IPS-NIHi11 (cell line): ENCODE data around the gene MTA1.

Experiments
- DNase-seq: peaks from one replicate; pipeline ENCODE4 v3.0.0; 2012; ENCODE audit warnings: mixed read lengths, low spot score

MTA1 gene

DNA sequence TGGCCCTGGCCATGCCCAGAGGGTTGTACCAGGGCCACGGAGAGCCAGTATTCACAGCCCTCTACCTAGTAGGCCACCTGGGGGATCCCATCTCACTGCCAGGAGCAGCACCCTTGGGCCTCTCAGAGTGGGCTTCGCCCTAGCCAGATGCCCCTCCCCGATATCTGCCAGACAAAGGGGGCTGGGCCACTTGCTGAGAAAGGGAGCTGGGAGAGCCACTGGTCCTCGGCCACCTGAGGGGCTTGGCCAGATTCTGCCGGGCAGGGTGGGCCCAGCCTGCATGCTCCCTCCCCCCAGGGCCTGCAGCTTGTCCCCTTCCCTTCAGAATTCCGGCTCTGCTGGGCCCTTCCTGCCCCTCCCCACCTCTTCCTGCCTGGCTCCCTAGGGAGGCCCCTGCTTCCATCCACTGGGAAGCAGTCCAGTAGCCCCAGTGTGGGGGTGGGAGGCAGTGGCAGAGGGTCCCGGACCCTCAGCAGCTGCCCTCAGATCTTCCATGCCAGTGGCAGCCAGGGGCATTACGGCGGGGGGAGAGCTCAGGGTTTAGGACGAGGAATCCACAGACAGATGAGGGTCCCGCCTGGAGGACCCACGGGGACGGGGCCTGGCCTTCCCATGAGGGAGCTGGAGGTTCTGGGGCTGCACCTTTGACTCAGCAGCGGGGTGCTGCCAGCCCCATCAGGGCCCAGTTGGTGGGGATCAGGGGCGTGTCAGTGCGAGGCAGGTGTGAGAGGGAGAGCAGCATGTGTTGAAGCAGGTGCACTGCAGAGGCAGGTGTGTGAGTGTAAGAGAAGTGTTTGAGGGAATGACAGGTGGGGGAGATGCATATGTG is 57.4 kb downstream of the MTA1 start:
- no peak for DNase-seq

DNA sequence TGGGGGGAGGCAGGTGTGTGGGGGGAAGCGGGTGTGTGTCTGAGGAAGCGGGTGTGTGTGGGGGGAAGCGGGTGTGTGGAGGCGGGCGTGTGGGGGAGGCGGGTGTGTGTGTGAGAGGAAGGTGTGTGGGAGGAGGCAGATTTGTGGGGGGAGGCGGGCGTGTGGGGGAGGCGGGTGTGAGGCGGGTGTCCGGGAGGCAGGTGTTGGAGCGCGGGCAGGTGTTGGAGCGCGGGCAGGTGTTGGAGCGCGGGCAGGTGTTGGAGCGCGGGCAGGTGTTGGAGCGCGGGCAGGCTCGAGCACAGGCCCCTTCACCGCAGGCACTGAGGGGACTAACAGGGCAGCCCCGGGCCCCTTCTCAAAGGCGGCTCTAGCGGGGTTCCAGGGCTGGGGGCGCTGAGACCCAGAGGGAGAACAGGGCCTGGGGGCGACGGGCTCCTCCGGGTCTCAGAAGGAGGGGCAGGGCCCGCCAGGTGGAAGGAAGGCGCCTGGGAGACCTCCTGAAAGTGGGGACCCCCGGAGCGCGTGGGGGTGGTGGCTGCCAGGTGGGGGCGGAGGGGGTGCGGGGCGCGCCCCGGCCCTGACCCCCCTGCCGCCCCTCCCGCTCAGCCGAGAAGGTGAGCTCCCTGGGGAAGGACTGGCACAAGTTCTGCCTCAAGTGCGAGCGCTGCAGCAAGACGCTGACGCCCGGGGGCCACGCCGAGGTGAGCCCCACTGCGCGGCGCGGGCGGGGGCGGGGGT is 58.2 kb downstream of the MTA1 start:
- no peak for DNase-seq

DNA sequence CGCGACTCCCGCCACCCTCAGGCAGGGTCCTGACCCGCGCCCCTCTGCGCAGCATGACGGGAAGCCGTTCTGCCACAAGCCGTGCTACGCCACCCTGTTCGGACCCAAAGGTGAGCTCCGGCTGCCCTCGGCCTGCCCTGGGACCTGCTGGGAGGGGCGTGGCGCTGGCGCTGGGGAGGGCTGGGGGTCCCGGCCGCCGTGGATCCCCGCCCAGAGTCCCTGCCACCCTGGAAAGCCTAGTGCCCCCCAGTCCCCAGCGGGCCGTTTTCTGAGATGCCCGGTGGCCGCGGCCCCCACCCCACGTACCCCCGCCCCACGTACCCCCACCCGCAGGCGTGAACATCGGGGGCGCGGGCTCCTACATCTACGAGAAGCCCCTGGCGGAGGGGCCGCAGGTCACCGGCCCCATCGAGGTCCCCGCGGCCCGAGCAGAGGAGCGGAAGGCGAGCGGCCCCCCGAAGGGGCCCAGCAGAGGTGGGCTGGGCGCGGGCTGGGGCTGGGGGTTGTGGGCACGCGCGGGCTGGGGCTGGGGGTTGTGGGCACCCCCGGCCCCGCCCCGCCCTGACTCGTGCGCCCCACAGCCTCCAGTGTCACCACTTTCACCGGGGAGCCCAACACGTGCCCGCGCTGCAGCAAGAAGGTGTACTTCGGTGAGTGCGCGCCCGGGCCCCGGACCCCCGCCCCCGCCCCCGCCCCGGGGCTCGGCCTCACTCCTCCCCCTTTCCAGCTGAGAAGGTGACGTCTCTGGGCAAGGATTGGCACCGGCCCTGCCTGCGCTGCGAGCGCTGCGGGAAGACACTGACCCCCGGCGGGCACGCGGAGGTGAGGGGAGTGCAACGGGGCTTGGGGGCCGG is 59.0 kb downstream of the MTA1 start:
- no peak for DNase-seq

DNA sequence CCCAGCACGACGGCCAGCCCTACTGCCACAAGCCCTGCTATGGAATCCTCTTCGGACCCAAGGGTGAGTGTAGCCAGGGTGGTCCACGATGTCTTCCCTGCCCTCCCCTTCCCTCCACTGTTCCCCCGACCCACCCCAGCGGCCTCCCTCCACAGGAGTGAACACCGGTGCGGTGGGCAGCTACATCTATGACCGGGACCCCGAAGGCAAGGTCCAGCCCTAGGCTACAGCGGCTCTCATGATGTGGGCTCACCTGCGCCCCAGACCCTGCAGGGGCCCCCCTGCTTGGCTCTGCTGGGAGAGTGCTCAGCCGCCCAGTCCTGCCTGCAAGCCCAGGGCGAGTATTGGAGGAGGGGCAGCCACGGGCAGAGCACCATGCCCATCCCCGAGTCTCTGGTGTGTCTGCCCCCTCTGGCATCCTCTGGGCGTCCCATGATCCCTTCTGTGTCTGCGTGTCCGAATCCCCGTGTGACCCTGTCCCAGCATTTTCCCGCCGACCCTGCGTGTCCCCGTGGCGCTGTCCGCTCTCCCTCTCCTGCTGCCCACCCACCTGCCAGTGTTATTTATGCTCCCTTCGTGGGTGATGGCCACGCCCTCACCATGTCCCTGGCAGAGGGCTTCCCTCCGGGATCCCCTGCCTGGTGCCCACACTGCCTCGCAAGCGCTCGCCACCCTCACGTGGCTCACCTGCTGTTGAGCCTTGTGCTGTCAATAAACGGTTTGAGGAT is 60.0 kb downstream of the MTA1 start:
- no peak for DNase-seq

DNA sequence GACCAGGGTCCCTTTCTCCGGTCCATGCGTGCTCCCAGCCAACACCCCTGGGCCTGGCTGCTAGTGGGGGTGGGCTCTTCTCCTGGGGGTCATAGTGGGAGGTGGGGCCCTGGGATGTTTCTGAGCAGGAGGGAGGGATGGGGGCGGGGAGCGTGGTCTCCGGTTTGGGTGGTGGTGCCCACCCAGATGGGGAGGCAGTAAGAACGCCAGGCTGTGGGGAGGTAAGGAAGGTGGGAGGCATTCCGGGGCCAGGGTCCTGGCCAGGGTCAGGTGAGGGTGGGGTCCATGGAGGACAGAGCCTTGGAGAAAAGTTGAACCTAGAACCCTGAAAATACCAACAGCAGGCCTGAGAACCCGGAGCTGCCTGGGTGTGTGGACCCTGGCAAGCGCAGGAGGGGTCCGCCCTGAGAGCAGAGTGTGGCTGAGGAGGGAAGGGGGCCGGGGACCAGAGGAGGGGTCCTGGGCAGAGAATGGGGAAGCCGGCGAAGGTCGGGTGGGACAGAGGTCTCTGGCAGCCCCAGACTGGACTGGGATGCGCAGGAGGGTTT is 60.6 kb downstream of the MTA1 start:
- DNase-seq: no peak

DNA sequence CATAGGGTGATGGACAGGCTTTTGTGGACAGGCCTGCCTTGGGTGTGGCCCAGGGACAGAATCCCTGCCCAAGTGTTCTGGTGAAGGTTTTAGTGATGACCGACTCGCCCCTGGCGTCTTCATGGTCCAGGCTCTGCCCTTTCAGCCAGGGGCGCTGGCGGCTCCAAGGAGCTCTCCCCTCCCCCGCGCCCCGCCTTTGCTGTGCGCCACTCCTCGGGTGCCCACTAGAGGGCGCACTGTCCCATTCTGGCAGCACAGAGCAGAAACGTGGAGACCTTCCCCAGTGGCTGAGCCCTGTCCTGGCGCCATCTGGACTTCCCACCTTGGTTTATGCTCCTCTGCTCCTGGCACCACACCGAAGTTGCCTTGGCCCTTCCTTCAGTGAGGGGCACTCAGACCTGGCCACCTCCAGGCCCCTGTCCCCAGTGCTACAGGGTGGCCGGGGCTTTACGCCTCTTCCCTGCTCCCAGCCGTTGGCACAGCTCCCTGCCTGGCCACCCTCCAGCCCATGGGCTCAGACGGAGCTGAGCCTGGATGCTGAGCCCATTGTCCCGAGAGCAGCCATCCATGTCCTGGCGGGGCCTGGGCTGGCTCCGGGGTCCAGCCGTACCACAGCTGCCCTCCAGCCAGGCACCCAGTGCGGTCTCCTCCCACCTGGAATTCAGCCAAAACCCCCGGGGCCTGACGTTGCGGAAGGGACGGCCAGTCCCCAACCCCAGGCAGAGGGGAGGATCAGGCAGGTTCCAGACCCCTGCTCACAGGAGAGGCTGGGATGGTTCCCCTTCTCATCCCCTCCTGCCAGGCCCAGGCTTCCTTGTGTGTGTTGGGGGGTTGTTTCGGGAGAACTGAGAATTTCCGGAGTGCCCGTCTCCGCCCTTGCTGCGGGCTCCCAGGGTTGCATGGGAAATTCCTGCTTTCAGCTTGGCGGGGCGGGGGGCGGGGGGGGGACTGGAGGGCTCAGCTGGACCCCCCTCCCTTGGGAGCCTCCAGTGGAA is 61.5 kb downstream of the MTA1 start:
- DNase-seq: peak; percentile 87

DNA sequence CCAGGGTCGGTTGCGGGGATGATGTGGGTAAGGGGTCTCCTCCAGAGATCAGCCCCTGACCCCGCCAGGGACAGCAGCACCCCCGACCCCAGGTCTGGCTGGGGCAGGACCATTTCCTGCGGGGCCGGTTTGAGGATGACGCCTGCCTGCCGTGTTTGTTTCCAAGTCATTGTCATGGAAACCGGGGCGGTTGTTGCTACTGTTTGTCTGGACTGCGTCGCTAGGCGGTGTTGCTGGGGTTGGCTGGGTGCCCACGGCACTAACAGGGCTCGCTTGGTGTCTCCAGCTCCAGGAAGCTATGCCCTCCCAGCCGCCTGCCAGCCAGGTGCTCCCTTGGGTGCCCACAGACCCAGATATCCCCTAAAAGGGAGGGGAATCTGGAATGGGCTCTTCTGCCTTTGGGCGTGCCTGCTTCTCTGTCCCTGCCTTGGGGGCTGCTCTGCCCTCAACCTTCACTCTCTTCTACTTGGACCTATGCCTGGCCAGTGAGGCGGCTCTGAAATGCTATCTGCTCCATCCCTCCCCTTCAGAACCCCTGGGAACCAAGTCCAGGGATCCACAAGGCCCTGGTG is 62.3 kb downstream of the MTA1 start:
- peak; percentile 79 for DNase-seq

DNA sequence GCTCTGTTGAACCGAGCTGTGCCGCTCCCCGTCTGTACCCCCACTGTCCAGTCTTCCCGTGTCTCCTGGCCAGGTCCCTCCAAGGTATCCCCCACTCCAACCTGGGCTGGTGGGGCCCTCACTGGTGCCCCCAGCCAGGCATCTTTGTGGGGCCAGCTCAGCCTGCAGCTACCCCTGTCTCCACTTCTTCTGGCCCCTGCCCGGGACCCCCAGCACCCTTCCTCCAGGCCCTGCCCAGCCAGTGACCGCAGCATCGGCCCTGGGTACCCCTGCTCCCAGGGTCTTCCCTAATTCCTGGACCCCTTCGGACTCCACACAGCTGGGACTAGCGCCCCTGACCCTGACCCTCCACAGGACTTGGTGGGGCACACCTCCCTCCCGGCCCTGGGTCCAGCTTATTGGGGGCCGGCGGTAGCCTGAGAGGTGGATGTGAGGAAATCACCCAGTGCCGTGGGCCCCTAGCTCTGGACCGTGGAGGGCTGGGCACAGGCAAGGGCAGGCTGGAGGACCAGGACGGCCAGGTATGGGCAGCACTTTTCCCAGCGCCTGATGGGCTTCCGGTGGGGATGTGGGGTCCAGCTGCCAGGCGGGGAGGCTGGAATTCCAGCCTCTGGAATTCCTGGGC is 63.0 kb downstream of the MTA1 start:
- DNase-seq: no peak

DNA sequence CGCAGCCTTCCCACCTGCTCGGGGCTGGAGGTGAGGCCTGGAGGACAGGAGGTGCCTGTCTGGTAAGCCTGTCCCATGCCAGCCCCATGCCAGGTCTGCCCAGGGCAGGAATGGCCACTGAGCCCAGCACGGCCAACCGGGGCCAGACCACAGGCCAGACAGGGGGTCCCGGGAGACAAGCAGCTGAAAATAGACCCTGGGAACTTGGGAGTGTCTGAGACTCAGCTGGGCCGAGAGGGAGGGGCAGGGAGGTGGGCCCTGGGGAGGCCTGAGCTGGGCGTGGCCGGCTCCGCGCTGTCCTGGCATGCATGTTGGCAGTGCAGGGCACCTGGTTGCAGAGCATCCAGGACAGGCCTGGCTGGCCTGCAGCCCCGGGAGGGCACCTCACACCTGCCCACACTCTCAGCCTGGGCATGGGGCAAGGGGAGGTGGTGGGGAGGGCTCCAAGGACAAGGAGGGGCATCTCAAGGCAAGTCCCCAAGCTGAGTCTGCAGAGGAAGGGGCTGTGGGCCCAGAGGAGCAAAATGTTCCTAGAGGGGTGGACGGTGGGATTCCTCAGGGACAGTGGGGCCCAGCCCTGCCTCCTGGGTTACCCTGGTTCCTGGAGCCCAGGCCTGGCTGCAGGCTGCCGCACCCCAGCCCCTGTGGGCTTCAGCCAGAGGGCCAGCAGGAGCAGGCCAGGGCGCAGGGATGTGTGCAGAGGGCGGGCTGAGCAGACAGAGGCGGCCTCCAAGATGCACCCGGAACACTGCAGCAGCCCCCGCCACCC is 63.9 kb downstream of the MTA1 start:
- DNase-seq: no peak

DNA sequence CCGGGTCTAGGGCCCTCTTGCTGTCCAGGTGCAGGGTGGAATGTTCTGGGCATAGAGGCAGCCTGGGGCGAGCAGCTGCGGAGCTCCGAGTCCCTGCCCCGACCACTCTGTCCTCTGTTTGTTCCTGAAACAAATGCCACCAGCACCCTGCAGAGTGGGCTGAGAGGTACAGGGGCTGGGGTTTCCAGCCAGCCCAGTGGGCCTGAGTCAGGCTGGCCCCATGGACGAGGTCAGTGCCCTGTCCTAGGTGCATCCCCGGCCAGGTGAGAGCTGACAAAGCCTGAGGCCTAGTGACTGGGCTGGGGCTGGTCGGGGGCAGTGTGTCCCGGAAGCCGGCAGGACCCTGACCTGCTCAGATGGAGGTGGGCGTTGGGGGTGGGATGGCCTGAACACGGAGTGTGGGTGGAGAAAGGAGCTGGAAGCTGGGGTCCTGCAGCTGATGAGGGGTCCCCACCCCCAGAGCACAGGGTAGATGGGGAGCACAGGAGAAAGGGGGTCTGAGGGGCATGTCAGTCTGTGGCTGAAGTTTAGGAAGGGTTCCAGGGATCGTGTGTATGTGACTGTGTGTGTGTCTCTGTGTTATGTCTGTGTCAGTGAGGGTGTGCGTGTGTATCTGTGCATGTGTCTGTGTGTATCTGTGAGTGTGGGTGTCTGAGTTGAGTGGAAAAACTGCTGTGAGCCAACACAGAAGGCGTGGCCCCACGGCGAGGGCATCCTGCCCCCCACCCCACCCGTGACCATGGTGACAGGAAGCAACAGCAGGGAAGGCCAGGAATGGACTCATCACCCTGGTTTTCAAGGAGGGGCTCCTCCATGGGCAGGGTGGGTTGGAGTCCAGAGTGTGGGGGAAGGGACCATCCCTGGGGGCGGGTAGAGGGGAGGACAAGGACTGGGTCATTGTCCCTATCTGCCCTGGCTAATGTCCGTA is 64.7 kb downstream of the MTA1 start:
- DNase-seq: no peak

DNA sequence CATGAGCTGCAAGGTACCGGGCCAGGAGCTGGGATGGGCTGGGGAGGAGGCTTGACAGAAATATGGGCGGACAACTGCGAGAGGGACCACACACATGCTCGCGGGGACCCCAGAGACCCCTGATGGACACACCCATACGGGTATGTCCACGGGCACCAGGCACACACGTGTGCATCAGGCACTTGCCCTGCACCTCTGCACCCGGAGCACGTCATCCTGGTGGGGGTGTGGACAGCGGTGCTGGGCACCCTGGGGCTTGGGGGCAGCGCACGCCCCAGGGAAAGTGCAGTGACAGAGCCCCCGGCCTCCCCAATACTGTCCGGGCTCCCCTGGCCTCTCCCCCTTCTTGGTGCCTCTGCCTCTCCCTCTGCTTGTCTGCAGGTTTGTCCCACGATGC is 65.4 kb downstream of the MTA1 start:
- DNase-seq: no peak

DNA sequence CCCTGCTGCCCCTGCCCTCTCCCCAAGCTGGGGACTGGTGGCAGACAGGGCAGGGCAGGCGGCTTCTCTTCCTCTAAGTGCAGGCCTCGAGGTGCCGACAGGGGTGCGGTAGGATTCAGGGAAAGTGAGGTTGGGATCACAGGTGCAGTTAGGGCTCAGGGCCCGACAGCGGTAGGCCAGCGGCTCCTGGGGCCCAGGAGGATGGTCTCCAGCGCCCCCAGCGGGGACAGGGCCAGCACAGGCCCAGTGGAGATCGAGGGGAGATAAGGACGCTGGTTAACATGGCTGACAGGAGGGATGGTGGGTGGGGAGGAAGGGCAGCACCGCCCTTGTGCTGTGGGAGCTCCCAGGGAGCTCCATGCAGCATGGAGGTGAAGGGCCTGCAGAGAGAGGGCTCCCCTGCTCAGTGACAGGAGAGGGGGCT is 66.1 kb downstream of the MTA1 start:
- DNase-seq: peak; percentile 70

DNA sequence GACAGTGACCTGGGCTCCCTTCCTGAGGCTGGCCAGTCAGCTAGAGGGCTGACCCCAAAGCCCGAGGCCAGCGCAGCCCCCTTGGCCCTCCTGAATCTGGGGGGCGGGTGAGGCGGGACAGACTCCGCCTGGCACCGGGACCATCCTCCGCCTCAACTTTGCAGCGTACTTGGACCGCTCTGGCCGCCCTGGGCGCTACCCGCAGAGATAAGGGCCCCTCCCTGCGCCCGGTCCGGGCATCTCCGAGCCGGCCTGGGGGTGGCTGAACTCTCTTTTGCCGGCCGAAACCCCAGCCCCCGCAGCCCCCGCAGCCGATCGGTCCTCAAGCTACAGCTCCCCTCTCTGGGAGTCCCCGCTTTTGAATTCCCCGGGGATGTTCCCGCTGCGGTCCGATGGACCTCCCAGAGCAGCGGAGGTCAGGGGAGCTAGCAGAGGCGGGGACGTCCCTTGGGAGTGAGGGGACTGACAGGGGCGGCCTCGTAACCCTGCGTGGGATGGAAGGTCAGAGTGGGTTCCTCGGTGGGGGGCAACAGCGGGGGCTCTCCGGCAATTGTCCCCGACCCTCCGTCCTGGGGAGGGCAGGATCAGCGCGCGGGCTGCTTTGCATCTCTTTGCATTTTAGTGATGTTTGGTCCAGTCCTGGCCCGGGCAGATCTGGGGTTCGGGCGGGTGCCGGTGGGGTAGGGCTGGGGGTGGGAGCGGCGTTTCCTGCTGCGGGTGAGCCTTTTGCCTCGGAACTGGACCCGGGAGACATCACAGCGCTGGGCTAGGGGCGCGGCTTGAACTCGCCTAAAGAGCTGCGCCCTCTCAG is 66.7 kb downstream of the MTA1 start, which contains the start of gene CRIP1:
CRIP1 (plus strand) TSS at position 724 of the 811 bp plus-strand sequence. CDS start 374 bp downstream, outside the sequence.
- no peak for DNase-seq

DNA sequence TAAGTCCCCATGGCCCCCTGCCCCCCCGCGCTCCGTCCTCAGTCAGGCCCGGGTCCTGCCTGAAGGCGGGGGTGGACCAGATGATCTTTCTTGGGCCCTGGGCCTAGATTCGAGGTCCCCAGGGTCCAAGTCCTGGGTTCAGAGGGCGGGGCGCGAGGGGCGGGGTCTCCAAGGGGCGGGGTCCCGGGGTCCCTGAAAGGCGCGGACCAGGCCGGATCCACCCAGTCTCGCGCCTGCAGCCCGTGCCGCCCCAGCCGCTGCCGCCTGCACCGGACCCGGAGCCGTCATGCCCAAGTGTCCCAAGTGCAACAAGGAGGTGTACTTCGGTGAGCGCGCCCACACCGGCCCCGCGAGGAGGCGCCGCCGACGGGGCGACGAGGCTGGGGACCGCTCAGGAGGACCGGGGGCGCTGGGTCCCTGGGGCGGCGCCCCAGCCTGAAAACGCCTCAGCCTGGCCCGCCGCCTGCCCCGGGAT is 67.4 kb downstream of the MTA1 start:
- no peak for DNase-seq

DNA sequence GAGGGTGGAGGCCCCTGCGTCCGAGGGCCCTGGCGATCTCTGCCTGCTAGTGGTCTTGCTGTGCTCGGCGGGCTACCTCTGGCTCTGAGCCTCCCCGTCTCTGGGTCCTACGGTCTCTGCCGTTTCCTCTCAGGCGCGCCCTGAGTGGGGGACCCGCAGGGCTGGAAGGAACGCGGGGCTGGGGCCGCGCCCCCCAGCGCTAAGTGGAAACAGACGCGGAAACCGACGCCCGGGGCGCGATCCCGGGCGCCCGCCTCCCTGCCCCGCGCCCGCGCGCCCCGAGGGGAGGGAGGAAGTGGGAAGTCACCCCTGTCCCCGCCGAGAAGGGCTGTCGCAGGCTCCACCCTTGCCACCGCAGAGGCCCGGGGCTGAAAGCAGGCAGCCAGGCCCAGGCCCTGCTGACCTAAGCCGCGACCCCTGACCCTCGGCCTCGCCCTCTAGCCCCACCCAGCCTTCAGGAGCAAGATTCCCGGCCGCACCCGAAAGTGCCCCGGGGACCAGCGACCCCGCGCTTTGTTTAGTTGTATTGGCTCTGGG is 67.9 kb downstream of the MTA1 start:
- no peak for DNase-seq
